Ovary (tissue), 3 donors: ENCODE data around the gene AP3B2.

ENCODE experiments used
- POLR2A ChIP-seq: fragments of 450-650 bp; IDR thresholded peaks from one replicate; pipeline ENCODE4 v1.6.1; 2017; ENCODE audit warnings: antibody characterized with exemption, mild to moderate bottlenecking, moderate library complexity
- TF ChIP-seq, protein P1 (sequence below), 3 donors: fragments of 450-650 bp in 2 of 3; fragments of 200-600 bp in 1 of 3; IDR thresholded peaks; one replicate each; pipeline versions ENCODE4 v1.5.1 to v1.8.0; 2016 to 2022; ENCODE audit warnings: antibody characterized with exemption in 3 of 3, mild to moderate bottlenecking in 1 of 3
- donor health status: DM: no; HTN: no; CAD: no.

DNA sequence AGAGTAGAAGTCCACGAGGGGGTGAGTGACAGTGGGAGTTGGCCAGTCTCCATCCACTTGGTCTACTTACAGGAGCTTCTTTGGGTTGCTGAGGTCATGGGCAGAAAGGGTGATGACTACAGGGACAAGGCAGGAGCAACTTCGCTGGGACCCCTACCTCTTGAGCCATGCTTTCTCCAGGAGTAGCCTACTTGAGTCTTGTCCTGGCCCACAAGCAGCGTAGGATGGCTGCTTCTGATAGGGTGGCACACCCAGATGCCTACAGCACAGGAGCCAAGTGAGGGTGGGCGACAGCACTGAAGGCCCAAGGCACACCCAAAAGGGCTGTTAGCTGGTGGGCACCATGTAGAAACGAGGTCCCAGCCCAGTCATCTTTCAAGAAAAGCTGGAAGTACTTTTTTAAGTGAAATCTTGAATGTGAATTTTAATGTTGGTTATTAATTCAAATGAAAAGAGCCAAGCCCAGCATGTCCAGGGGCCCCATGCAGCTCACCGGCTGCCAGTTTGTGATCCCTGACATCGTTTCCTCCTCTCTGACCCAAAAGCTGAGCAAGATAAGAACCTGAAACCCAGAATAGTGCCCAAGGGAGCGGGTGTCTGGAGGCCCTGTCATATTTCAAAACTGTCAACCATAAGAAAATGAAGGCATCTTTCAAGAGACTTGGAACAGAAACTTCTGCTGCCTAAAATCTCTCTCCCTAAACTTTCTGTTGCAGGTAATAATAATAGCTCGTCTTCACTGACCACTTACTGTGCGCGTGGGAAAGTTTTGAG lies 60.3 kb downstream of the AP3B2 start:
- TF ChIP-seq, protein P1, sequence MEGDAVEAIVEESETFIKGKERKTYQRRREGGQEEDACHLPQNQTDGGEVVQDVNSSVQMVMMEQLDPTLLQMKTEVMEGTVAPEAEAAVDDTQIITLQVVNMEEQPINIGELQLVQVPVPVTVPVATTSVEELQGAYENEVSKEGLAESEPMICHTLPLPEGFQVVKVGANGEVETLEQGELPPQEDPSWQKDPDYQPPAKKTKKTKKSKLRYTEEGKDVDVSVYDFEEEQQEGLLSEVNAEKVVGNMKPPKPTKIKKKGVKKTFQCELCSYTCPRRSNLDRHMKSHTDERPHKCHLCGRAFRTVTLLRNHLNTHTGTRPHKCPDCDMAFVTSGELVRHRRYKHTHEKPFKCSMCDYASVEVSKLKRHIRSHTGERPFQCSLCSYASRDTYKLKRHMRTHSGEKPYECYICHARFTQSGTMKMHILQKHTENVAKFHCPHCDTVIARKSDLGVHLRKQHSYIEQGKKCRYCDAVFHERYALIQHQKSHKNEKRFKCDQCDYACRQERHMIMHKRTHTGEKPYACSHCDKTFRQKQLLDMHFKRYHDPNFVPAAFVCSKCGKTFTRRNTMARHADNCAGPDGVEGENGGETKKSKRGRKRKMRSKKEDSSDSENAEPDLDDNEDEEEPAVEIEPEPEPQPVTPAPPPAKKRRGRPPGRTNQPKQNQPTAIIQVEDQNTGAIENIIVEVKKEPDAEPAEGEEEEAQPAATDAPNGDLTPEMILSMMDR (IDR thresholded peaks at IDR 0.05): no peak
- TF ChIP-seq POLR2A: no peak
